GM18907 (cell line): ENCODE results near the gene RBPMS2.

Source experiments
- ATAC-seq: cut with Tn5 transposase; IDR thresholded peaks from one replicate; pipeline ENCODE4 v1.9.1; 2021; ENCODE audit warnings: mild to moderate bottlenecking, moderate library complexity; ENCODE audit not compliant: unreplicated experiment

Gene RBPMS2

DNA sequence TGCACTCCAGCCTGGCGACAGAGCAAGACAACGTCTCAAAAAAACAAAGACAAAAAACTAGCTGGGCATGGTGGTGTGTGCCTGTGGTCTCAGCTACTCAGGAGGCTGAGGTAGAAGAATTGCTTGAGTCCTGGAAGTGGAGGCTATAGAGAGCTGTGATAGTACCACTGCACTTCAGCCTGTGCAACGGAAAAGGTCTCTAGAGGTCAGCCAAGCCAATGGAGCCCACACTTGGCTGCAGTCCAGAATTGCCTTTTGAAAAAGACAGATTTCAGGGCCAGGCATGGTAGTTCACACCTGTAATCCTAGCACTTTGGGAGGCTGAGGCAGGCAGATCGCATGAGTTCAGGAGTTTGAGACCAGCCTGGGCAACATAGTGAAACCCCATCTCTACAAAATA is 8.4 kb upstream of the RBPMS2 start:
- ATAC-seq = no peak

DNA sequence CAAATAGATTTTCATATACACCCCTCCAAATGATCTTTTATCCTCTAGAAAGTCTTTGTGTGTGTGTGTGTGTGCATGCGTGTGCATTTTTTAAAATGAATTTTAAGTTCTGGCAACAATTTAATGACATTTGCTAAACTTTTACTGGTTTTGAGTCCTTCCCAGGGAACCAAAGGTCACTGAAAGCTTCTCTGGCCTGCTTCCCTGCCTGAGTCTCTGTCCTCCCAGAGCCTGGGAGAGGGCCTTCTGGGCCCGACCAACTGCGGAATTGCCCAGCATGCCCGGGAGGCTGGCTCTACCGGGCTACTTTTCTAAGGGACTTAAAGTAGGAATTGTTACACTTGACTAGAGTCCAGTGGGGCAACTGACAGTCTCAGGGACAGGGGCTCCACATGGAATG is 7.4 kb upstream of the RBPMS2 start:
- no peak for ATAC-seq

DNA sequence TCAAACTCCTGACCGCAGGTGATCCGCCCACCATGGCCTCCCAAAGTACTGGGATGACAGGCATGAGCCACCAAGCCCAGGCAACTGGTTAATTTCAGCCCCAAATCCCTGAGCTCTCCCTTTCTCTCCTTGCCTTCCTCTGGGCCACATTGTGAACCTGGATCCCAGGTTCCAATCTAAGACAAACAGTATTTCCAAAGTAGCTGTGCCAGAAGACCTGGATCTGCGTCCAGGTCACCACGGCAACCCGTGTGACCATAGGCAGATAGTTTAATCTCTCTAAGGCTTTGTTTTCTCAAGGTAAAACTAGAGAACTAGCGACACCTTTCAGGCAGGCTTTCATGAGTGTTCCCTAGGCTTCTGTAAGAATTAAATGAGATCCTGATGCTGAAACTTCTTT is 5.9 kb upstream of the RBPMS2 start:
- no peak for ATAC-seq

DNA sequence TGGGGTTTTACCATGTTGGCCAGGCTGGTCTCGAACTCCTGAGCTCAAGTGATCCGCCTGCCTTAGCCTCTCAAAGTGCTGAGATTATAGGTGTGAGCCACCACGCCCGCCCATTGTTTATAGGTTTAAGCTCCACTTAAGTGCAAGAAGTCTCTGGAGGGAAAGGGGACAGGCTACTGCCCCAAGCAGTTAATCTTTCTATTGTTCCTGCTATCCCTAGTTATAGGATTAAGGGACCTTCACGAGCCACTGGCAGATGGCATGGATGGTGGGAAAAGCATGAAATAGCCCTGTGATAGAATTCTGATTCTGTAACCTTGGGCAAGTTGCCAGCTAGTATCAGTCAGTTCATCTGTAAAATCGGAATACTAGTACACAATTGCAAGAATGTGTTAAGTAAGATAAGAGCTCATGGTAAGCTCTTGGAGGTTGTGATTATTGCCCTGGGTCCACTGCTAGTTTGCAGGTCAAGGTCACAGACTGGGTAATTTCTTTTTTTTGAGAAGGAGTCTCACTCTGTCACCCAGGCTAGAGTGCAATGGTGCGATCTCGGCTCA is 5.3 kb upstream of the RBPMS2 start:
- ATAC-seq = no peak

DNA sequence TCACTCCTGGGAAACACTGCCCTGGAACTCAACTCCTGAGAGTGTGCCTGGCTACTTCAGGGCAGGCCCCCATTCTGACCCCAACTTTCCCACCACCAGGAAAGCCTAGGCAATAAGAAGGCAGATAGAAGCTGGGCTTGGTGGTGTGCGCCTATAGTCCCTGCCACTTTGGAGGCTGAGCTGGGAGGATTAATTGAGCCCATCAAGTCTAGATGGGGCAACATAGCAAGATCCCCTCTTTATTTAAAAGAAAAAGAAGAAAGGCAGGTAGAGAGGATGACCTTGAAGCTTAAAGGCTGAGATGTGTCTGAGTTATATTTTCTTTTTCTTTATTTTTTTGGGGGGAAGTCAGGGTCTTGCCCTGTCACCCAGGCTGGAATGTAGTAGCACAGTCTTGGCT is 4.2 kb upstream of the RBPMS2 start:
- ATAC-seq = no peak

DNA sequence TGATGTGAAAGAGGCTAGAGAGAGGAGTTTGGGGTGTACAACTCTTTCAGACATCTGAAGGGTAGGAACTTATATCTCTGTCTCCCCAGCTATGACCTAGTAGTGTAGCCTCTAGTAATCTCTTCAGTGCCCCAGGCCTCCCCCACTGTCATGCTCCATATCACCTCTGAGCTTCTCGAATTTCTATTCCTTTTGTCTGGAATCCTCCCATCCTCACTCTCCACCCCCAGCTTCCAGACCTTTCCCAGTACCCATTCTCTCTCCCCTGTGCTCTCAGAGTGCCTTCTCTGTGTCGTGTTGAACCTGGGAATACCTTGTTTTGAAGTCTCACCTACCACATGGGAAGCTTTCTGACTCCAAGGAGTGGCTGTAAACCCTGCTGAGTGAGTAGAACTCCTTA is 3.6 kb upstream of the RBPMS2 start:
- ATAC-seq = no peak

DNA sequence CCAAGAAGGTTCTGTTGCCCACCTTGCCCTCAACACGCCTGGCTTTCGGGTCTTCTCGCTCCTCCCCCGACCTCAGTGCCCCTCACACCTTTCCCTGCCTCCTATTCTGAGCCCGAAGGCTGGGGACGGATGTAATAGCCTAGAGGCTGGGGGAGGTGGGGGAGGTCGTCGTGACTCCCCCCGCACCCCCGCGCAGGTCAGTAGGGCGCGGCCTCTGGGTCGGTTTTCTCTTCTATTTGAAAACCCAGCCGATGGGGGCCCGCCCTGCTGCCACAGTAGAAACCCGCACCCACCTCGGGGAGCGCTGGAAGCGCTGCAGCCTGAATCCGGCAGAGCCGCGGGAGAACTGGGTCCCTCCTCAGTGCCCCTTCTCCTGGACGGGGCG is 1.0 kb upstream of the RBPMS2 start:
- no peak for ATAC-seq

DNA sequence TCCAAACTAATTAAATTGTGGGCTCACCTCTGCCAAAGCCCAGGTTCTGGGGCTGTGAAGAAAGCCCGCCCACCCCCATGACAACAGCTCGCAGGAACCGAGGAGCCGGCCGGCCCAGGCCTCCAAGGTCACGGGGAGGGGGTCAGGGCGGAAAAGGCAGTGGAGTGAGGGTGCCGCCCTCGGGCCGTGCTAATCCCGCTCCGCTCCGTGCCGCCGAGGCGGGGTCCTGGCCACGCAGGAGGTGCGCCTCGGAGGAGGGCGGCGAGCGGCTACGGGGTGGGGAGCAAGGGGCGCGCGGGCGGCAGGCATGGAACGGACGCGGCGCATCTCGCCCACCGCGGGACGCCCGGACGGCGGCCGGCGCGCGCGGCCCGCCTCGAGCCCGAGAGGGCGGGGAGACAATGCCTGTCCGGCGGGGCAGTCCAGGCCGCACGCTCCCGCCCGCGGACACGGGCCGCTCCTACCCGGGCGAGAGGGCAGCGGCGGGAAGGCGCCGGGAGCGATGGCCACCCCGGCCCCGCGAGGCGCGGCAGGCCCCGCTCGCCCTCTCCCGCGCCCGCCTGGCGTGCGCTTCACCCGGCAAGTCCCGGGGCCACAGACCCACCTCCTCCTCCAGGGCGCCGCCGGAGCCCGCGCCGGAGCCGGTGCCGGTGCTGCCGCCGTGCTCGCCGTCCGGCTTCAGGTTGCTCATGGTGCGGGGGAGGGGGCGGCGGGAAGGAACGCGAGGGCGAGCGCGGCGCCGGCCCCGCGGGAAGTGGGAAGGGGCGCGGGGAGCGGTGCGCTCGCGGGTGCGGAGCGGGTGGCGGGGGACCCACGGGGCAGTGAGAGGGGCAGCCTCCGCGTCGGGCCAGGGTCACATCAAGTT is 528 bp downstream of the RBPMS2 start:
- no peak for ATAC-seq

DNA sequence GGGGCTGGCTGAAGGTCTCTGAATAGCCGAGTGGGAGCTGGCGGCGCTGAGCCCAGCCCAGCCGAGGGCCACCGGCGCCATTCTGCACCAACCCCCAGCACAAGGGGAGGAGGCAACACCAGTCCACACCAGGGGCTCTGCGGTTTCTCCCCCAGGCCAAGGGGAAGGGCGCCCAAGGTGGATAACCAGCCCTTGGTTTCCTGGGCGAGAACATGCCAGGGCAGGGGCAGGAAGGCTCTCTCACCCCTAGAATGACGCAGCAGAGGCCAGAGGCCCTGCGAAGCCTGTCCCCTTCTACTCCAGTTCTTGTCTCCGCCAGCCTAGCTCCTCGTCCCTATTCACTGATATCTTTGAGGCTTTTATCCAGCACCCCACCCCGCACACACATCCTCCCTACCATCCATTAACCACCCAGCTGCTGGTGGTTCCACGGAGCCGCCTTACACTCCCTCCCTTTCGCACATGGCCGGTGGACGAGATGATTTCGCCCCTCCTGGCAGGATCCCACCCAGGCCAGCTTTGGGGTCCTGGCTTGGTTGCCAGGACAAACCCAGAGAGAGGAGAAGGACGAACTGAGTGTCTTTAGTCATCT is 1.3 kb downstream of the RBPMS2 start:
- ATAC-seq = no peak

DNA sequence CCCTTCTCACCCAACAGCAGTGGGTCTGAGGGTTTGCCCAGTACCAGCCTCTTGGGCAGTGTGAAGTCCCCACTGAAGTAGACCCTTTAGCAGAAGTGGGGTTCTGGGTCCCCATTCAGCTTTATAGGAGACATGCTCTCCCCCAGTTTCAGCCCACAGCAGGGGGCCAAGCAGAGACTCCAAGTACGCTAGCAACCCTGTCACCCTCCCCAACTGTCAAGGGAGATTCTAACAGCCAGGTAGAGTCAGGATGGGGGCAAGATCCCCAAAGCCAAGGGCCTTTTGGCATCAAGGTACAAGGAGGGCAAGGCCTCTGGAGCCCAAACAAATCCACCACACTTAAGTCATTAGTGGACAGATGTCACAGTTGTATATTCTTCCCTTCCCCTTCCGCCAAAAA is 1.8 kb downstream of the RBPMS2 start:
- no peak for ATAC-seq

DNA sequence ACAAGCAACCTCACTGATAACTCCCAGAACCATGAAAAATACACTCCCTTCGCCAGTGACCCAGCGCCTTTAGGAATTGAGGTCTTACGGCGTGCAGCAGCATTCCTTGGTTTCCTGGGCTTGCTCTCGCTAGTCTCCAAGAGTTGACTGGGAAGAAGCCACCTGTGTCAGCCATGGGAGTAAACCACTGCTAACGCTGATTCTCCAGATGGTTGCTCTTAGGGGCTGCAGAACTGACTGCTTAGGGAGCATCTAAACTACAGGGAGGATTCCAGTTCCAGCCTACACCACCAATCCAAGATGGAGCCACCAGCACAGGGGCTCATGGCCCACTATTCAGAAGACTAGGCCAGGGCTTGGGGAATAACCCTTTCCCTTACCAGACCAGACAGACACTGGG is 2.4 kb downstream of the RBPMS2 start:
- ATAC-seq = no peak

DNA sequence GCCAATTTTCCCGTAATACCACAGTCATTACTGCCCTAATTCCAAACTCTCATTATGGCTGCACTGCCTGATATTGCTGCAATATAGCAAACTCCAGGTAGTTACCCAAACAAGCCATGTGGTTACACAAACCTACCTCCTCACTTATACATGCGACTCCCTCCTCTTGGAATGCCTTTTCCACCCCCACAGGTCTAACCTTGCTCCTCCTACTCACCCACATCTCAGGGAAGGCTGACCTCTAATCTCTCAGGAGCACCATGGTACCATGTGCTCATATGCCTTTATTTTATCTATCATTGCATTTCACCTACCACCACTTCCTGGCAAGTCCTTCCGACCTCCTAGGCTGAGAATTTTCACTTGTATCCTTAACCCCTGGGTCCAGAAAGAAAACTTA is 2.9 kb downstream of the RBPMS2 start:
- no peak for ATAC-seq

DNA sequence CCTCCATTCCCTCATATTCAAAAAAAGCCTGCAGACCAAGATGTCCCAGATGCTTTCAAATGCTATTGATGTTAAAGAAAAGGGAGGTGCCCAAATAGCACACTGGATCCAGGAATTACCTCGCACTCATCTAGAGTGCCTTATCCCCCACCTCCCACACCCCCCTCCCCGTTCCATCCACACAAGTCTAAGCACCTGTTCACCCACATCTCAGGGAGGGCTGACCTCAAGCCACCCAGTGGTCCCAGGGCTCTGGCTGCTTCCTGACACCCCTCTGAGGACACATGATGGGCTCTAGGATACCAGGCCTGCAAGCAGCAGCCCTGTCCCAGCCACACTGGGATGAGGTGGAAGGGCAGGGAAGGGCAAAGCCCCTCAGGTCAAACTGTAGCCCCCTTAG is 4.8 kb downstream of the RBPMS2 start:
- ATAC-seq = no peak

DNA sequence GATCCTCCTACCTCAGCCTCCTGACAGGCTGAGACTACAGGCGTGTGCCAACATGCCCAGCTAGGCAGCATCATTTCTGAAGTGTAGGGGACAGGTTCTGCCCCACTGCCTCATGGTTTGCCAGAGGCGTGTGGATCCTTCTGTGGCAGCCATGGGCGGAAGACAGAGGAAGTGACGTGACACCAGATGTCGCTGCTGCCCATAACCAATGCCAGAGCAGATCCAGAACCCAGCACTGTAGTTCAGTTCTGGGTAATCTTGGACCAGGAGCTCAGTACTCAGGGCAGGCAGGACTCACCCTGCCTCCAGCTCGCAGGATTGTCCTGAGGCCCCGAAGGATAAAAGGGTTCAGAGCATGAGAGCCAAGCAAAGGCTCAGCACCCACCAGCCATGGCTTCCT is 8.2 kb downstream of the RBPMS2 start:
- no peak for ATAC-seq

DNA sequence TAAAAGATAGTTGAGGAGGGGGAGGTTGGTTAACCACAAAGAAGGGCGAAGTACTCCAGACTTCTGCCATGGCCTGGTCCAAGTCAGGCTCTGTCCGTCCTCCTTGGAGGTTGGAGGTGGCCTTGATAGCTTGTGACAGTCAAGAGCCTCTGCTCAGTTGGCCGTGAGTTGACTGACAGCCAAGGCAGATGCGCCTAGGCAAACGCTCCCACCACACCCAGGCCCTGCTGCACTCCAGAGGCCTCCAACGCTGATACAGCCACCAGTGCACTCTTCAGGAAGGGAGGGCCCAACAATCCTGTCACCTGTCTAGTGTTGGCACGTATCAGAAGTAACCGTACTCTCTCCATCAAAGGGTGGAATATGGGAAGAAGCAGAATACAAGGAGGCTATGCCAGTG is 9.3 kb downstream of the RBPMS2 start:
- ATAC-seq = no peak

DNA sequence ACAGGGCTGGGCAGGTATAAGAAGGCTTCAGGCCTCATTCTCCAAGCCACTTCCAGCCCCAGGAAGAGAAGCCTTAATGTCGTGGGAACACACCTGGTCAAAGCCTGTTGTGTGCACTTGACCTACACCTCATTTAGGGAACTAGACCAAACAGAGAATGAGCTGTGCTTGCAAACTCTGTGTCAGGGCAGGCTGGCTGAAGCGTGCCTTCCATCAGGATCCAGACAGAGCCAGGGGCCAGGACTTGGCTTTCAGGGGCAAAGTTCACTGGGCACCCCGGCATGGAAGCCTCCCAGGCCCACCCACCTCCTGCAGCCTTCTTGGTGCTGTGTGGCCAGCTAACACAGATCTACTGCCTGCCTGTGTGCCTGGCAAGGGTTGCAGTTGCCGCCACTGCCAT is 11.5 kb downstream of the RBPMS2 start:
- no peak for ATAC-seq

DNA sequence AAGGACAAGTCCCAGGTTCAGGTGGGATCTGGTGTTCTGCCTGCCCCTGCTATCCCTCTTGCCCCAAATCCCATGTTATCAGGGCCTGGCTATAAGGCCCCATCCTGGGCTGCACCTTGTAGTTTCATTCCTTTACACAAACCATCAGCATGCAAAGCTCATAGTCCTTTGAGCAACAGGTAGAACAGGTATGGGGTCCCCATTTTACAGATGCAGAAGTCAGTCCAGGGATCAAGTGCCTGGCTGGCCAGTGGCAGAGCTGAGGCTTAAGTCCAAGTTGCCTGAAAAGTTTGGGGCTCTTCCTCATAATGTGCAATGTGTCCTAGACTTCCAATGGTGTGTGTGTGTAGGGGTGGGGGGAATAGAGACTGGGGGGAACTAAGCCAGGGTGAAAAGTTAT is 11.9 kb downstream of the RBPMS2 start:
- no peak for ATAC-seq

DNA sequence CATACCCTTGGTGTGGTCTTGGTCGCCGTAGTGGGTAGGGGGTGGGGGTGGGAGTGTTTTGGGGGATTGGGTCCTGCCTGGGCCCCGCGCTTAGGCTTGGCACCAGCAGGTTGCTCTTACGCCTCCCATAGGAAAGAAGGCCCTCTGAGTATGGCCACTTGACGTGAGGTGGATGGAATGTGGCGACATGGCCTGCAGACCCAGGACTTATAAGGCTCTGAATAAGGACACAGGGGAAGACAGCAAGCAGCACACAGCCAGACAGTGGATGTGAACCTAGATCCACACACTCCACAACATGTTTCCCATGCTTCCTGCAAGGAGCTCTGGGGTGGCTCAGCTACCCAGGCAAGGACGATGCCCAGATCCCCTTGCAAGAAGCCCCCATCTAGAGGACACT is 12.4 kb downstream of the RBPMS2 start:
- ATAC-seq = no peak

DNA sequence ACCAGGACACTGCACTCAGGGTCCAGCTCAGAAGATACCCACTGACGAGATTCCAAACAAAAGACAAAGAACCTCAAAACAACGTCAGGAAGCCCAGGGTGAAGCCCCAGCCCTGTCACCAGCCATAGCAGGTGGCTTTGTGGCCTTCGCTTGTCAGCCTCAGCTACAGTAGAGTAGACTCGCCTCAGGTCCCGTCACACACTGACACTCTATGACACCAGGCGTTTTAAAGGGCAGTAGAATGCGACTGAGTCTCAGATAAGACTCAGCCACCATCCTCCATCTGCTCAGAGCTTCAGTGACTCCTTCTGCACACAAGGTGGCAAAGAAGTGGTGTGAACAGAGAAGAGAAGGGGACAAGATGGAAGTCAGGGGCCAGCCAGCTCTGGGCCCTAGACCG is 12.8 kb downstream of the RBPMS2 start:
- no peak for ATAC-seq

DNA sequence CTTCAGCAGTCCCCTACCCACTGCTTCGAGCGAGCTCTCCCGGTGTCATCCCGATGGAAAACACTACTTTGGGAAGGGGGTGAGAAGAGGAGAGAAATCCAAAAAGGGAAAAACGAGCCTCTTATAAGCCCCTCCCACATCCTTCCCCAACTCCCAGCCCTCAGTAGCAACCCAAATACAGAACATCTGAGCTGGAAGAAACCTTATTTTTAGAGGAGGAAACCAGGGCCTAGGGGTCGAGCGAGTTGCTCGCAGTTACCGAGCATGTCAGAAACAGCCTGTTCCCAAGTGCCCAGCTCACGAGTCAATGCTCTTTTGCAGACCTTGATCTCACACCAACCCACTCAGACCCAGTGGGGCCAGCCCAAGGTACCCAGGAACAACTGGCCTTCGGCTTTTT is 14.2 kb downstream of the RBPMS2 start:
- no peak for ATAC-seq

DNA sequence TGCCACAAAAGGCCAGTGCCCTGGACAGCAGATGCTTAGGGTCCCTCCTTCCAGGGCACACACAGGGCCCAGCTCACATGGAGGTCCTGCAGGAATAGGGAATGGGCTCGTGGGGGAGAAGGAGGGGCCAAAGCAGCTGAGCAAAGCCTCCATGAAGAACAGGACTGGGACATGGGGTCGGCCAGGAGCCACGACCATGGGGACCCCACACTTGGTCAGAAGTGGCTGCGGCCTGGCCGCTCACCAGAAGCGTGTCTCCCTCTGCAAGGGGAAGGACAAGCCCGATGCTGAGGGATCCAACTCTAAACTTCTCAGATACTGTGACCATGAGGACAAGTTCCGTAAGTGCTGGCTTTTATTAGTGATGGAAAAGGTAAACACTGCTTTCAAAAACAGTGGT is 15.3 kb downstream of the RBPMS2 start:
- ATAC-seq = no peak

DNA sequence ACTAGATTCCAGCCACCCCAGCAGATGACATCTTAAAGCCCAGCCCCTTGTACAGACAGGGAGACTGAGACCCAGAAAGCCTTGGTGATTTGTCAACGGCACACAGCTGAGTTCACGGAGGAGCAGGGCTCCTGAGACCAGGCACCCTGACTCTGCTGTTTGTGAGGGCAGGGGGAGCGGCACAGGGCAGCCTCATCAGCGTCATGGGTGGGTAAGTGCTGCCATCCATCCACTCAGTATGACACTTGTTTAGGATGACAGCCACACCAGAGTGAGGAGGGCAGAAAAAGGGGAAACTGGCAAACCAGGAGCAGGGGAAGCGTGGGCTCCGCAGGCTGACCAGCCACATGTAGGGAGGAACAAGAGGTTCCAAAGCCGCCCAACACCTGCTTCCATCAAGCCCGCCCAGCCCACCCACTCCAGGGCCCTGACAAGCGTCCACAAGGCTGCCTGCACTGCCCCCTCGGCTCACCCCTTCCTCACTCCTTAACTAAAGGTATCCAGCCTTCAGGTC is 19.9 kb downstream of the RBPMS2 start:
- no peak for ATAC-seq
